SK-N-SH (cell line): Measurements from ENCODE around the gene USHBP1. TPM values are rescaled to one million over a fixed set of nuclear protein-coding genes. Genes with fewer than 3 reads are reported as not detected.

Experiments used
- CTCF ChIA-PET: fragments of 300-600, 350-600 bp; formaldehyde crosslinking; extraction: SDS; loops from one replicate; lab custom pipeline; 2021; lab: Yijun Ruan, JAX
- POLR2A ChIA-PET: fragments of 350-600 bp; sonication (Branson Sonifier 250); formaldehyde crosslinking; extraction: SDS; loops from one replicate; lab custom pipeline; 2020; ENCODE audit warnings: antibody characterized with exemption, inconsistent platforms; lab: Yijun Ruan, JAX
- DNase-seq: peaks from one replicate; pipeline ENCODE4 v3.0.0; 2012
- H2AFZ ChIP-seq: fragments of 200-600 bp; sonication (generic); 2 replicates; pipeline ENCODE4 v1.8.1; 2016; ENCODE audit warnings: antibody characterized with exemption, mild to moderate bottlenecking, low read depth
- H3F3A ChIP-seq: fragments of 200-600 bp; sonication (generic); replicated peaks from 2 replicates; pipeline ENCODE3; 2016; ENCODE audit warnings: antibody characterized with exemption, mild to moderate bottlenecking; ENCODE audit not compliant: insufficient read depth
- H3K27ac ChIP-seq, 2 experiments: fragments of 200-500 bp in 1 of 2; fragments of 200-600 bp in 1 of 2; sonication (Bioruptor generic) in 1 of 2; sonication (generic), shearing (Covaris generic) in 1 of 2; 2 replicates each; pipeline versions ENCODE4 v1.5.1 to v1.6.1; 2014 to 2016; ENCODE audit warnings: low read depth in 2 of 2, inconsistent platforms in 1 of 2, low read length in 1 of 2, mild to moderate bottlenecking in 1 of 2, mixed read lengths in 1 of 2
- H3K27me3 ChIP-seq: fragments of 200-600 bp; sonication (generic), shearing (Covaris generic); 2 replicates; pipeline ENCODE4 v1.6.1; 2016; ENCODE audit warnings: mixed run types; ENCODE audit not compliant: insufficient read depth
- H3K36me3 ChIP-seq, 2 experiments: fragments of 200-500 bp in 1 of 2; fragments of 200-600 bp in 1 of 2; sonication (Bioruptor generic) in 1 of 2; sonication (generic) in 1 of 2; replicated peaks in 1 of 2; 2 replicates each; pipeline versions ENCODE3 to v1.5.1; 2014 to 2016; ENCODE audit warnings: low read length in 1 of 2, mild to moderate bottlenecking in 1 of 2; ENCODE audit not compliant: insufficient read depth in 2 of 2, control insufficient read depth in 1 of 2
- H3K4me1 ChIP-seq, 2 experiments: fragments of 200-500 bp in 1 of 2; fragments of 200-600 bp in 1 of 2; sonication (Bioruptor generic) in 1 of 2; sonication (generic), shearing (Covaris generic) in 1 of 2; 2 replicates each; pipeline versions ENCODE4 v1.5.1 to v1.6.1; 2014 to 2016; ENCODE audit warnings: low read depth in 1 of 2, low read length in 1 of 2, mixed run types in 1 of 2; ENCODE audit not compliant: insufficient read depth in 2 of 2, control insufficient read depth in 1 of 2
- H3K4me2 ChIP-seq: fragments of 200-600 bp; sonication (generic), shearing (Covaris generic); 2 replicates; pipeline ENCODE4 v1.6.1; 2017; ENCODE audit warnings: mixed run types
- H3K4me3 ChIP-seq, 2 experiments: fragments of 200-500 bp in 1 of 2; fragments of 200-600 bp in 1 of 2; sonication (Bioruptor generic) in 1 of 2; sonication (generic), shearing (Covaris generic) in 1 of 2; 2 replicates each; pipeline versions ENCODE4 v1.5.1 to v1.8.1; 2014 to 2016; ENCODE audit warnings: low read depth in 2 of 2, inconsistent platforms in 1 of 2, low read length in 1 of 2, mild to moderate bottlenecking in 1 of 2, mixed read lengths in 1 of 2, moderate library complexity in 1 of 2
- H3K79me2 ChIP-seq: fragments of 200-600 bp; sonication (generic); 2 replicates; pipeline ENCODE4 v1.8.1; 2017; ENCODE audit warnings: mild to moderate bottlenecking; ENCODE audit not compliant: insufficient read depth
- H3K9ac ChIP-seq: fragments of 200-600 bp; sonication (generic); 2 replicates; pipeline ENCODE4 v1.6.1; 2017; ENCODE audit warnings: mixed run types
- H3K9me2 ChIP-seq: fragments of 200-600 bp; sonication (generic); 2 replicates; pipeline ENCODE4 v1.6.1; 2017; ENCODE audit warnings: mixed run types
- H3K9me3 ChIP-seq: fragments of 200-600 bp; sonication (generic); 2 replicates; pipeline ENCODE4 v1.6.1; 2017; ENCODE audit warnings: mixed run types, mild to moderate bottlenecking, moderate library complexity
- H4K20me1 ChIP-seq: fragments of 200-600 bp; sonication (generic); 2 replicates; pipeline ENCODE4 v1.6.1; 2017; ENCODE audit warnings: mild to moderate bottlenecking, mixed run types; ENCODE audit not compliant: insufficient read depth
- CTCF ChIP-seq: fragments of 200-600 bp; sonication (generic); IDR thresholded peaks from 2 replicates; pipeline ENCODE4 v1.6.1; 2017; ENCODE audit warnings: antibody characterized with exemption, mild to moderate bottlenecking, moderate library complexity
- EP300 ChIP-seq, 2 experiments: IDR thresholded peaks; 2 replicates each; pipeline versions ENCODE4 v1.4.0 to v1.6.1; 2012; ENCODE audit warnings: borderline replicate concordance in 1 of 2, low read depth in 1 of 2, low read length in 1 of 2
- EZH2phosphoT487 ChIP-seq: fragments of 200-600 bp; sonication (generic); IDR thresholded peaks from 2 replicates; pipeline ENCODE4 v1.6.1; 2017; ENCODE audit warnings: low read depth, mixed run types, mild to moderate bottlenecking, antibody characterized with exemption, moderate library complexity, borderline replicate concordance
- FOSL2 ChIP-seq: IDR thresholded peaks from 2 replicates; pipeline ENCODE4 v1.4.0; 2012; ENCODE audit warnings: low read depth, mild to moderate bottlenecking, moderate library complexity, borderline replicate concordance
- FOXJ3 ChIP-seq: sonication (generic); formaldehyde crosslinking; IDR thresholded peaks from 2 replicates; pipeline ENCODE4 v1.5.1; 2020; ENCODE audit warnings: mild to moderate bottlenecking, missing genetic modification reagents
- FOXM1 ChIP-seq: IDR thresholded peaks from 2 replicates; pipeline ENCODE4 v1.4.0; 2012; ENCODE audit warnings: low read depth, mild to moderate bottlenecking
- GABPA ChIP-seq: IDR thresholded peaks from 2 replicates; pipeline ENCODE4 v1.4.0; 2012; ENCODE audit warnings: low read depth, mild to moderate bottlenecking
- GATA2 ChIP-seq: sonication (generic); formaldehyde crosslinking; IDR thresholded peaks from 2 replicates; pipeline ENCODE4 v1.5.0; 2020; ENCODE audit warnings: mild to moderate bottlenecking, missing genetic modification reagents
- JUND ChIP-seq: IDR thresholded peaks from 2 replicates; pipeline ENCODE4 v1.4.0; 2012
- MAX ChIP-seq: IDR thresholded peaks from 2 replicates; pipeline ENCODE4 v1.4.0; 2012; ENCODE audit warnings: low read depth
- MXI1 ChIP-seq: IDR thresholded peaks from 2 replicates; pipeline ENCODE4 v1.6.1; 2012; ENCODE audit warnings: mild to moderate bottlenecking, low read depth, low read length, improper control_type of control experiment
- PBX3 ChIP-seq: IDR thresholded peaks from 2 replicates; pipeline ENCODE4; 2012
- RAD21 ChIP-seq: IDR thresholded peaks from 2 replicates; pipeline ENCODE4 v1.6.1; 2012; ENCODE audit warnings: mild to moderate bottlenecking, low read length
- RCOR1 ChIP-seq: fragments of 150-350 bp; IDR thresholded peaks from 2 replicates; pipeline ENCODE4 v1.6.1; 2017; ENCODE audit warnings: antibody characterized with exemption, low read length
- RXRA ChIP-seq: IDR thresholded peaks from 2 replicates; pipeline ENCODE4 v1.4.0; 2012; ENCODE audit warnings: low read depth, mild to moderate bottlenecking, borderline replicate concordance
- SMC3 ChIP-seq: IDR thresholded peaks from 2 replicates; pipeline ENCODE4 v1.6.1; 2012; ENCODE audit warnings: low read depth, low read length, improper control_type of control experiment
- TAF1 ChIP-seq: IDR thresholded peaks from 2 replicates; pipeline ENCODE4 v1.6.1; 2012; ENCODE audit warnings: low read depth, mild to moderate bottlenecking, low read length, moderate library complexity, borderline replicate concordance
- TCF12 ChIP-seq: IDR thresholded peaks from 2 replicates; pipeline ENCODE4 v1.4.0; 2012
- ZBTB33 ChIP-seq: IDR thresholded peaks from 2 replicates; pipeline ENCODE4 v1.4.0; 2012; ENCODE audit warnings: low read depth, borderline replicate concordance
- WGBS: methylation state at CpG from one replicate; pipeline ENCODE4 v1.1.6; 2017; ENCODE audit warnings: low lambda C conversion rate; 5-methylcytosine and 5-hydroxymethylcytosine counted together
- polyA plus RNA-seq, 3 experiments: library from polyadenylated mRNA; depleted of rRNA; stranded (reverse); fragments of >200 nt; gene quantifications; 2 replicates each; pipeline ENCODE4 v1.2.3, GENCODE V29; 2012

The USHBP1 gene
- polyA plus RNA-seq, 1 of the 3 experiments (the other 2 are of a cell fraction): 0.03 TPM

GRCh38 chr19:17294051-17294891 is 29.7 kb upstream of the USHBP1 start:
- H3K79me2 ChIP-seq: peaks cover 6% of the 10 kb centered on the region; the same call in 1 of the 2 replicates
- no peak overlapping the region for H3K27ac ChIP-seq
- H3F3A ChIP-seq: peaks cover 23% of the 10 kb centered on the region
- H4K20me1 ChIP-seq: no peaks in the 10 kb centered on the region
- peaks cover 0 to 8% of the 10 kb centered on the region in 2 experiments; a peak in 1 of 4 replicates for H3K4me1 ChIP-seq
- H3K9me3 ChIP-seq: no peaks in the 10 kb centered on the region
- peak; percentile 90 for DNase-seq
- no peak overlapping the region for H3K9ac ChIP-seq
- no peak overlapping the region for H3K4me2 ChIP-seq
- 86% methylated on average over 25 of the region's 48 CpGs for WGBS
- no peak for TF ChIP-seq TCF12
- no peak for TF ChIP-seq FOXM1
- TF ChIP-seq TAF1: no peak
- no peak for TF ChIP-seq EZH2phosphoT487
- TF ChIP-seq EP300 (IDR thresholded peaks at IDR 0.05; ENCODE audit: borderline replicate concordance in 1 of 2, low read depth in 1 of 2, low read length in 1 of 2): no peak
- TF ChIP-seq RXRA: no peak
- no peak for TF ChIP-seq GABPA
- no peak for TF ChIP-seq PBX3
- no peak for TF ChIP-seq SMC3
- TF ChIP-seq CTCF: no peak
- no peak for TF ChIP-seq MXI1
- TF ChIP-seq FOSL2: no peak
- TF ChIP-seq MAX: no peak
- TF ChIP-seq FOXJ3 (CRISPR knock-in tag): no peak
- TF ChIP-seq JUND: no peak
- no peak for TF ChIP-seq ZBTB33
- no peak for TF ChIP-seq RCOR1
- no peak for TF ChIP-seq RAD21
- no peak for TF ChIP-seq GATA2
- CTCF ChIA-PET: interaction anchor here (1.3 to 6.0 kb wide), 5 partner anchors 9 to 91 kb away, joined by 3 to 35 read pairs (median 17); partner anchors contain the start of genes ABHD8, ANKLE1, DDA1 and MRPL34
- no peak overlapping the region for H3K4me3 ChIP-seq
- no peaks in the 10 kb centered on the region for H3K9me2 ChIP-seq
- no peaks in the 10 kb centered on the region for H3K27me3 ChIP-seq
- H3K36me3 ChIP-seq: peaks cover 0 to 3% of the 10 kb centered on the region in 2 experiments
- POLR2A ChIA-PET: no interaction called here
- H2AFZ ChIP-seq: no peak overlapping the region
